ENCODE data around the gene RNF175. TPM values are rescaled to one million over a fixed set of nuclear protein-coding genes. Genes with fewer than 3 reads are reported as not detected.

The RNF175 gene
- total RNA-seq, 1 donor from 2014 or later, result 2.2 TPM

DNA sequence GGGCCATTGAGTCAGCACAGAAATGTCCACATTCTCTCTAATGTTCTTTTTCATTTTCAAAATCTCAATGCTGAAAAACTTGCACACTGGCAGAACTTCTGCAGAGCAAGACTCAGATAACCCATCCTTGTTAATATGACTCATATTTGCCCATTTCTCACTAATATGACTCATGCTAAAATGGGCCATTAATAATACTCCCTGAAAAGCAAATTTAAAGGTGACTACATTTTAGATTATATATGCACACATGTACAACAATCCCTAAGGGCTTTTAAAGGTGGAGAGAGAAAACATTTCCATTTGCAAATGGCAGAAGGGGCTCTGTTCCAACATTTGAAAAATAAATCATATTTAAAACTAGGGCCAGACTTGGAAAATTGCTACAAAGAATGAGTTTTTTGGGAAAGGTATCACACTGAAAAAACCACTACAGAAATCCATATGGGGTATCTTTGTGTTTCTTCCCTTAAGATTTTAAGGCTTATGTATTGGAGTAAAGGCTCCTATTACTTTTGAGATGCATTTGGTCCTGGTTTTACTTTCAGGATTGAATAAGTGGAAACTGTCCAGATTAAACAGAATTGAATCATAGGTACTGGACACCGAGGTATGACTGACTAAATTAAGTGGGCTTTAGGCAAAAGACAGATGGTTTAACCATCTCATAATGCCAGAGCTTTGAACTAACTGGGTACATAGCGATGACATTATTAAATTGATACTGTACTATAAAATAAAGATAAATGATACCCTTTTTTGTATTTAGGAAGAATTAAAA, 45.8 kb downstream of the RNF175 start:
- no peaks in the 10 kb centered on the region for H3K27me3 ChIP-seq
- TF ChIP-seq, protein P1, sequence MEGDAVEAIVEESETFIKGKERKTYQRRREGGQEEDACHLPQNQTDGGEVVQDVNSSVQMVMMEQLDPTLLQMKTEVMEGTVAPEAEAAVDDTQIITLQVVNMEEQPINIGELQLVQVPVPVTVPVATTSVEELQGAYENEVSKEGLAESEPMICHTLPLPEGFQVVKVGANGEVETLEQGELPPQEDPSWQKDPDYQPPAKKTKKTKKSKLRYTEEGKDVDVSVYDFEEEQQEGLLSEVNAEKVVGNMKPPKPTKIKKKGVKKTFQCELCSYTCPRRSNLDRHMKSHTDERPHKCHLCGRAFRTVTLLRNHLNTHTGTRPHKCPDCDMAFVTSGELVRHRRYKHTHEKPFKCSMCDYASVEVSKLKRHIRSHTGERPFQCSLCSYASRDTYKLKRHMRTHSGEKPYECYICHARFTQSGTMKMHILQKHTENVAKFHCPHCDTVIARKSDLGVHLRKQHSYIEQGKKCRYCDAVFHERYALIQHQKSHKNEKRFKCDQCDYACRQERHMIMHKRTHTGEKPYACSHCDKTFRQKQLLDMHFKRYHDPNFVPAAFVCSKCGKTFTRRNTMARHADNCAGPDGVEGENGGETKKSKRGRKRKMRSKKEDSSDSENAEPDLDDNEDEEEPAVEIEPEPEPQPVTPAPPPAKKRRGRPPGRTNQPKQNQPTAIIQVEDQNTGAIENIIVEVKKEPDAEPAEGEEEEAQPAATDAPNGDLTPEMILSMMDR (IDR thresholded peaks at IDR 0.05), result no peak
- no peak for TF ChIP-seq POLR2A (IDR thresholded peaks at IDR 0.05)
- no peak for TF ChIP-seq POLR2AphosphoS5 (IDR thresholded peaks at IDR 0.05; ENCODE audit: insufficient read depth in 1 of 2, low read depth in 1 of 2)
- no peaks in the 10 kb centered on the region for H3K4me1 ChIP-seq
- intact Hi-C loops (cut with DNase I), result no loop called here
- DNase-seq (ENCODE audit: extremely low spot score in 2 of 2), result no peak
- H3K4me3 ChIP-seq, result no peak overlapping the region
- H3K9me3 ChIP-seq, result no peaks in the 10 kb centered on the region
- no peak overlapping the region for H3K27ac ChIP-seq
- no peaks in the 10 kb centered on the region for H3K36me3 ChIP-seq

DNA sequence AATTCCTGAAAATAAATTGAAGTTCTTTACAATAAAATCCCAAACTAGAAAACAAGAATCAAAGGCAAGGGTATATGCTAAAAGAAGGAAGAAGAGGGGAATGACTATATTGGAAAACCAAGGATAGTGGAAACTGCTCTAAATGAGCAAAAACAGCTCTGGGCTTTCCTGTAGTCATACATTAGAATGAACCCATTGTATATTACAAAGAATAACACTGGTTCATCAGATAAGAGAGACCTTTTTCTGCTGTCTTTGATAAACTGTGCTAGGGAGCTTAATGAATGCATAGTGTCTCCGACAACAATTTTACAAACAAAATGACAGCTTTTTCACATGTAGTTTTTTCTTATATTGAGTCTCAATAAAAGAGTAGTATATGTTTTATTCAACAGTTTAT, 49.1 kb downstream of the RNF175 start:
- no peaks in the 10 kb centered on the region for H3K36me3 ChIP-seq
- H3K4me1 ChIP-seq, result no peaks in the 10 kb centered on the region
- intact Hi-C loops (cut with DNase I), result no loop called here
- H3K9me3 ChIP-seq, result no peaks in the 10 kb centered on the region
- H3K27me3 ChIP-seq, result no peaks in the 10 kb centered on the region
- DNase-seq (ENCODE audit: extremely low spot score in 2 of 2), result no peak
- H3K27ac ChIP-seq, result no peak overlapping the region
- H3K4me3 ChIP-seq, result no peak overlapping the region
- no peak for TF ChIP-seq POLR2AphosphoS5 (IDR thresholded peaks at IDR 0.05; ENCODE audit: insufficient read depth in 1 of 2, low read depth in 1 of 2)
- TF ChIP-seq POLR2A (IDR thresholded peaks at IDR 0.05), result no peak
- TF ChIP-seq, protein P1 (IDR thresholded peaks at IDR 0.05), result no peak

GRCh38 chr4:153706519-153706918, 53.3 kb downstream of the RNF175 start:
- Histone ChIP-seq H3K27me3 (no peaks in the 10 kb centered on the region), H3K4me3 (no peak overlapping the region), H3K4me1 (no peaks in the 10 kb centered on the region), H3K9me3 (no peaks in the 10 kb centered on the region), H3K36me3 (no peaks in the 10 kb centered on the region), H3K27ac (no peak overlapping the region)
- DNase-seq (ENCODE audit: extremely low spot score in 2 of 2), result no peak
- TF ChIP-seq POLR2A (IDR thresholded peaks at IDR 0.05), result no peak
- no peak for TF ChIP-seq POLR2AphosphoS5 (IDR thresholded peaks at IDR 0.05; ENCODE audit: insufficient read depth in 1 of 2, low read depth in 1 of 2)
- TF ChIP-seq, protein P1 (IDR thresholded peaks at IDR 0.05), result no peak
- intact Hi-C loops (cut with DNase I), result no loop called here

- H3K27me3 ChIP-seq, result no peaks in the 10 kb centered on the region
- H3K4me1 ChIP-seq, result no peaks in the 10 kb centered on the region
- H3K9me3 ChIP-seq, result no peaks in the 10 kb centered on the region
- no peak for DNase-seq (ENCODE audit: extremely low spot score in 2 of 2)
- no peaks in the 10 kb centered on the region for H3K36me3 ChIP-seq
- H3K27ac ChIP-seq, result no peak overlapping the region
- no peak overlapping the region for H3K4me3 ChIP-seq
- no peak for TF ChIP-seq POLR2AphosphoS5 (IDR thresholded peaks at IDR 0.05; ENCODE audit: insufficient read depth in 1 of 2, low read depth in 1 of 2)
- TF ChIP-seq, protein P1 (IDR thresholded peaks at IDR 0.05), result no peak
- no peak for TF ChIP-seq POLR2A (IDR thresholded peaks at IDR 0.05)
- intact Hi-C loops (cut with DNase I), result no loop called here
Measured at GRCh38 chr4:153705743-153706468, 53.9 kb downstream of the RNF175 start.

DNA sequence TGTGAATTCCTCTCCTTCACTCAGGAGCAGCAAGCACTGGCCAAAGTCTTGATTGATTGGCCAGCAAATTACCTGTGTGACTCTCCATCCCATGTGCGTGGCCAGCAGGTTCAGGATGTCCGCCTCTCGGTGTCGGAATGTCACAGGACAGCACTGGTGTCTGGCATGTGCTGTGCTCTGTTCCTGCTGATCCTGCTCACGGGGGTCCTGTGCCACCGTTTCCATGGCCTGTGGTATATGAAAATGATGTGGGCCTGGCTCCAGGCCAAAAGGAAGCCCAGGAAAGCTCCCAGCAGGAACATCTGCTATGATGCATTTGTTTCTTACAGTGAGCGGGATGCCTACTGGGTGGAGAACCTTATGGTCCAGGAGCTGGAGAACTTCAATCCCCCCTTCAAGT, 55.3 kb downstream of the RNF175 start:
- no peak for DNase-seq (ENCODE audit: extremely low spot score in 2 of 2)
- Histone ChIP-seq H3K4me1 (no peaks in the 10 kb centered on the region), H3K9me3 (no peaks in the 10 kb centered on the region), H3K36me3 (no peaks in the 10 kb centered on the region), H3K4me3 (no peak overlapping the region), H3K27ac (no peak overlapping the region), H3K27me3 (no peaks in the 10 kb centered on the region)
- intact Hi-C loops (cut with DNase I), result no loop called here
- TF ChIP-seq, protein P1 (IDR thresholded peaks at IDR 0.05), result no peak
- TF ChIP-seq POLR2A (IDR thresholded peaks at IDR 0.05) (no peak), POLR2AphosphoS5 (IDR thresholded peaks at IDR 0.05; ENCODE audit: insufficient read depth in 1 of 2, low read depth in 1 of 2) (no peak)
